Neutrophil (primary cell): ENCODE measurements around the gene PIH1D2.
"Not testable (repeated sequence)": the region's sequence is repeated elsewhere in the genome, so short reads cannot be mapped to it uniquely, and the experiment has no call there.

Experiments
- H3K27ac ChIP-seq: fragments of 200-600 bp; sonication (generic); 2 replicates; pipeline ENCODE4 v1.5.1; 2016; ENCODE audit warnings: mild to moderate bottlenecking, moderate library complexity
- H3K27me3 ChIP-seq: fragments of 200-600 bp; sonication (generic); 2 replicates; pipeline ENCODE4 v1.6.0; 2016; ENCODE audit warnings: mild to moderate bottlenecking
- H3K36me3 ChIP-seq: fragments of 200-600 bp; sonication (generic); 2 replicates; pipeline ENCODE4 v1.5.1; 2017
- H3K4me1 ChIP-seq, 2 experiments: fragments of 200-600 bp in 1 of 2; sonication (generic) in 1 of 2; 1 replicate in 1 of 2; 2 replicates in 1 of 2; pipeline versions ENCODE4 v1.5.1 to v1.6.1; 2013 to 2016; ENCODE audit warnings: low read depth in 1 of 2, low read length in 1 of 2, mild to moderate bottlenecking in 1 of 2, moderate library complexity in 1 of 2; ENCODE audit not compliant: control insufficient read depth in 1 of 2, insufficient read depth in 1 of 2
- H3K4me3 ChIP-seq, 2 experiments: fragments of 200-600 bp in 1 of 2; sonication (generic) in 1 of 2; 1 replicate in 1 of 2; 2 replicates in 1 of 2; pipeline ENCODE4 v1.5.1; 2013 to 2016; ENCODE audit warnings: low read depth in 1 of 2, low read length in 1 of 2, mild to moderate bottlenecking in 1 of 2, moderate library complexity in 1 of 2
- H3K9me3 ChIP-seq: fragments of 200-600 bp; sonication (generic); 2 replicates; pipeline ENCODE4 v1.5.1; 2016
- CTCF ChIP-seq: fragments of 200-600 bp; sonication (generic); IDR thresholded peaks from 2 replicates; pipeline ENCODE4 v1.5.1; 2016; ENCODE audit warnings: antibody characterized with exemption

PIH1D2 gene

GRCh38 chr11:112042161-112042960 is 31.5 kb downstream of the PIH1D2 start:
- Histone ChIP-seq H3K27me3 (no peaks in the 10 kb centered on the region), H3K4me1 (no peaks in the 10 kb centered on the region), H3K9me3 (no peaks in the 10 kb centered on the region), H3K4me3 (no peak overlapping the region), H3K27ac (no peak overlapping the region), H3K36me3 (peaks cover 36% of the 10 kb centered on the region)
- TF ChIP-seq CTCF = no peak

- H3K4me3 ChIP-seq = no peak overlapping the region
- H3K36me3 ChIP-seq = peaks cover 28% of the 10 kb centered on the region
- no peak for TF ChIP-seq CTCF
- H3K9me3 ChIP-seq = no peaks in the 10 kb centered on the region
- H3K27ac ChIP-seq = no peak overlapping the region
- no peaks in the 10 kb centered on the region for H3K27me3 ChIP-seq
- no peaks in the 10 kb centered on the region for H3K4me1 ChIP-seq
Measured at GRCh38 chr11:112037527-112037926, 36.3 kb downstream of the PIH1D2 start.

- H3K9me3 ChIP-seq = no peaks in the 10 kb centered on the region
- H3K4me1 ChIP-seq = no peaks in the 10 kb centered on the region
- no peak for TF ChIP-seq CTCF
- H3K36me3 ChIP-seq = peaks cover 30% of the 10 kb centered on the region
- H3K27me3 ChIP-seq = no peaks in the 10 kb centered on the region
- no peak overlapping the region for H3K4me3 ChIP-seq
- no peak overlapping the region for H3K27ac ChIP-seq
Measured at GRCh38 chr11:112033902-112034301, 39.9 kb downstream of the PIH1D2 start.

- Histone ChIP-seq H3K27me3 (no peaks in the 10 kb centered on the region), H3K36me3 (peaks cover 21% of the 10 kb centered on the region), H3K4me3 (no peak overlapping the region), H3K9me3 (no peaks in the 10 kb centered on the region), H3K27ac (no peak overlapping the region), H3K4me1 (peaks cover 9 to 11% of the 10 kb centered on the region in 2 experiments)
- TF ChIP-seq CTCF = no peak
Measured at GRCh38 chr11:112029460-112029859, 44.4 kb downstream of the PIH1D2 start.

- H3K9me3 ChIP-seq, H3K4me3 ChIP-seq, H3K27me3 ChIP-seq, H3K27ac ChIP-seq: not testable (repeated sequence)
- peaks cover 16 to 18% of the 10 kb centered on the region in 2 experiments for H3K4me1 ChIP-seq
- peaks cover 13% of the 10 kb centered on the region for H3K36me3 ChIP-seq
Measured at GRCh38 chr11:112026784-112027410, 46.9 kb downstream of the PIH1D2 start.

GRCh38 chr11:112025707-112026106 is 48.1 kb downstream of the PIH1D2 start:
- H3K27ac ChIP-seq = peak overlapping the region; percentile 79
- peaks cover 16 to 18% of the 10 kb centered on the region in 2 experiments for H3K4me1 ChIP-seq
- no peaks in the 10 kb centered on the region for H3K9me3 ChIP-seq
- H3K27me3 ChIP-seq = no peaks in the 10 kb centered on the region
- no peak for TF ChIP-seq CTCF
- peak overlapping the region; percentile 84 to 87 for H3K4me3 ChIP-seq
- peaks cover 13% of the 10 kb centered on the region for H3K36me3 ChIP-seq
